Activated CD4-positive, alpha-beta T cell treated with anti-CD3 and anti-CD28 coated beads, Interleukin-2, amount 10 ng/mL, durations not matched to agents 7 days and 5 days (primary cell): ENCODE data around the gene LRRC55. TPM values are rescaled to one million over a fixed set of nuclear protein-coding genes. Genes with fewer than 3 reads are reported as not detected.

ENCODE experiments used
- CTCF ChIA-PET: fragments of 350-600 bp; sonication (Branson Sonifier 250); formaldehyde crosslinking; loops from one replicate; lab custom pipeline; 2021; ENCODE audit warnings: antibody characterized with exemption; lab: Charles Lee
- POLR2A ChIA-PET: fragments of 350-600 bp; sonication (Branson Sonifier 250); formaldehyde crosslinking; loops from one replicate; lab custom pipeline; 2021; ENCODE audit warnings: antibody characterized with exemption; lab: Charles Lee
- DNase-seq: peaks from one replicate; pipeline ENCODE4 v3.0.0-alpha.2; 2020
- H3K27ac Mint-ChIP-seq: one replicate; pipeline ENCODE4 v1.8.0; 2021; ENCODE audit warnings: mild to moderate bottlenecking, moderate library complexity, mixed read lengths
- H3K27me3 Mint-ChIP-seq: one replicate; pipeline ENCODE4 v1.8.0; 2021; ENCODE audit warnings: mixed read lengths
- H3K36me3 Mint-ChIP-seq: one replicate; pipeline ENCODE4 v1.8.0; 2021; ENCODE audit warnings: low read depth, mixed read lengths
- H3K4me1 Mint-ChIP-seq: one replicate; pipeline ENCODE4 v1.8.0; 2021; ENCODE audit warnings: mixed read lengths
- H3K4me3 Mint-ChIP-seq: one replicate; pipeline ENCODE4 v1.8.0; 2021; ENCODE audit warnings: mild to moderate bottlenecking, moderate library complexity, mixed read lengths
- H3K9me3 Mint-ChIP-seq: one replicate; pipeline ENCODE4 v1.8.0; 2021; ENCODE audit warnings: mixed read lengths
- total RNA-seq, 2 experiments: library from RNA; stranded (reverse); gene quantifications; one replicate each; pipeline ENCODE4 v1.2.3, GENCODE V29; 2021

LRRC55 gene
- total RNA-seq, 2 experiments from 2014 or later: not detected

DNA sequence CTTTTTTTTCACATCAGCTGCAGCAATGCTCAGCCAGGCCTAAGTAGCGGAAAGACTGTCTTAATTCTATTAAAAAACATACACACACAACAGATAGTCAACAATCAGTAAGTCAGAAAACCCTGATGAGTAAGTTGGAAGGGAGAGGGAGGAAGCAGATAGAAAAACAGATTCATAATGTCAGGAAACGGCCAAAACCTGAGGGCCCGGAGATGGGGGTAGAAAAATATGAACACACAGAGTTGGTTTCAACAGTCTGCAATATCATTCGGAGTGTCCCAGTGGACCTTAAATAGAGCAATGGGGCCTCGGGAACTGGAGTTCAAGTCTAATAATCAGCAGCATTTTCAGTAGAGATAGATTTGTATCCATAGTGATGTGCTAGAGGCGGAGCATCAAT, 14.8 kb downstream of the LRRC55 start:
- H3K9me3 Mint-ChIP-seq: no peaks in the 10 kb centered on the region
- peaks cover 1% of the 10 kb centered on the region for H3K27me3 Mint-ChIP-seq
- H3K4me3 Mint-ChIP-seq: no peak overlapping the region
- H3K36me3 Mint-ChIP-seq: no peaks in the 10 kb centered on the region
- ChIA-PET POLR2A (no interaction called here), CTCF (no interaction called here)
- DNase-seq: no peak
- H3K27ac Mint-ChIP-seq: no peak overlapping the region
- no peaks in the 10 kb centered on the region for H3K4me1 Mint-ChIP-seq

DNA sequence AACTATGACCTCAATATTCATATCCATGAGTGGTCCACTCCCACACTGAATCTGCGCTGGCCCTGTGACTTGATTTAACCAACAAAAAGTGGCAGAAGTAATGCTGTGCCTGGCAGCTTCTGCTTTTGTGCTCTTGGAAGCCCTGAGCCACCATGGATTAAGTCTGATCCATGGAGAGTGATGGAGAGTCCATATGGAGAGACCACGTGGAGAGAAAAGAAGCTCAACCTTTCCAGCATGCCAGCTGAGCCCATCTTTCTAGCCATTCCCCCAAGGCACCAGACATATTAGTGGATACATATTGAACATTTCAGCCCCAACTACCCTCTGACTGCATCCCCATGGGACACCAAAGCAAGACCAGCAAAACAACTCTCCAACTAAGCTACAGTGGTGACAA, 16.0 kb downstream of the LRRC55 start:
- H3K4me1 Mint-ChIP-seq: no peaks in the 10 kb centered on the region
- H3K36me3 Mint-ChIP-seq: no peaks in the 10 kb centered on the region
- CTCF ChIA-PET: no interaction called here
- H3K9me3 Mint-ChIP-seq: no peaks in the 10 kb centered on the region
- no peak overlapping the region for H3K27ac Mint-ChIP-seq
- no peak for DNase-seq
- no peak overlapping the region for H3K4me3 Mint-ChIP-seq
- H3K27me3 Mint-ChIP-seq: no peaks in the 10 kb centered on the region
- POLR2A ChIA-PET: no interaction called here

DNA sequence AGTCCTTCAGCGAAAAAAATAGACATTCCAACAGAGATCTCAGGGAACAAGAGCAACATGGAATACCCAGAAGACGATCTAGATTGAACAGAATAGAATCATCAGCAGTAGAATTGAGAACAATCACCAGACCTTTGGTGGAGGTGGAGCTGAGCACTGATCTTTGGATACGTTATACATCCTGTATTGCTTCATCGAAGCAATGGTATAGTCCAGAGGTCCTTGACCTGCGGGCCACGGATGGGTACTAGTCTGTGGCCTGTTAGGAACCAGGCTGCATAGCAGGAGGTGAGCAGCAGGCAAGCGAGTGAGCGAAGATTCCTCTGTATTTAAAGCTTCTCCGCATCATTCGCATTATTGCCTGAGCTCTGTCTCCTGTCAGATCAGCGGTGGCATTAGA, 17.6 kb downstream of the LRRC55 start:
- CTCF ChIA-PET: no interaction called here
- no peaks in the 10 kb centered on the region for H3K9me3 Mint-ChIP-seq

DNA sequence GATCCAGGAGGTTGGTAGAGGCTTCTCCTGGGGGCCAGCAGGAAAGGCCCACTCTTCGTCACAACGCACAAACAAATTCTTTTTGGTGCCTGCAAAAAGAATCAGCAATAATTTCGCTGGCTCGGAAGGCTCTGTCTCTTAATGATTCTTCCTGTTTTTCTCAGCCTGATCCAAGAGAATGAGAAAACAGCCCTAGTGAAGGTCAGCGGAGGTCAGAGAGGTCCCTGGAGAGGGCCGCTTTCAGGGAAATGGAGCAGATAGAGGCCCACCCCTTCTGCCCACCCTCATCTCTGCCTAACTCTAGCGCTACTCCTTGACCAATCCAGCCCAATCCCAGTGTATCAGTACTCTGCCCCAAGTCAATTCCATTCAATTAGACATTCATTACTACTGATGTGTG, 19.2 kb downstream of the LRRC55 start:
- Mint-ChIP-seq H3K9me3 (no peaks in the 10 kb centered on the region), H3K4me3 (no peak overlapping the region), H3K27me3 (peaks cover 2% of the 10 kb centered on the region), H3K27ac (no peak overlapping the region), H3K4me1 (no peaks in the 10 kb centered on the region), H3K36me3 (no peaks in the 10 kb centered on the region)
- DNase-seq: no peak
- ChIA-PET POLR2A (no interaction called here), CTCF (no interaction called here)

More for the DNA sequence above, 17.6 kb downstream of the LRRC55 start:
- H3K36me3 Mint-ChIP-seq: no peaks in the 10 kb centered on the region
- no peak for DNase-seq
- H3K4me1 Mint-ChIP-seq: no peaks in the 10 kb centered on the region
- no peak overlapping the region for H3K27ac Mint-ChIP-seq
- H3K27me3 Mint-ChIP-seq: peaks cover 2% of the 10 kb centered on the region
- H3K4me3 Mint-ChIP-seq: no peak overlapping the region
- POLR2A ChIA-PET: no interaction called here

DNA sequence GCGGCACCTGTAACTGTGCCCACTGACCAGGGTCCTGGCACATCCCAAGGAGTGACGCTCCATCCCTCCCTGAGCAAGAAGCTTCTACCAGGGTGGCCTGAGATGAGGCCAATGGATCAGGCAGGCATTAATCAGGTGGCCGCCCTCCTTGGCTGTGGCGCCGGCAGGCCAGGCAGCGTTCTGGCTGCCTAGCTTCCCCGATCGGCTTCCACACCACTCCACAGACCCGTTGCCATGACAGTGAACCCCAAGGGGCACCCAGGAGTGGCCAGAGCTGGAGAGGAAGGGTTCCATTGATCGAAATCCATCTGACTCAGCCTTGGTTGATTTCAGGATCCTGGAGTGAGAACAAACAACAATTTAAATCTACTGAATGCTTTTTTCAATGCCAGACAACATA, 20.5 kb downstream of the LRRC55 start:
- peaks cover 2% of the 10 kb centered on the region for H3K27me3 Mint-ChIP-seq
- H3K4me3 Mint-ChIP-seq: no peak overlapping the region
- no peaks in the 10 kb centered on the region for H3K4me1 Mint-ChIP-seq
- POLR2A ChIA-PET: no interaction called here
- no peaks in the 10 kb centered on the region for H3K36me3 Mint-ChIP-seq
- H3K27ac Mint-ChIP-seq: no peak overlapping the region
- H3K9me3 Mint-ChIP-seq: no peaks in the 10 kb centered on the region
- CTCF ChIA-PET: no interaction called here
- DNase-seq: no peak

DNA sequence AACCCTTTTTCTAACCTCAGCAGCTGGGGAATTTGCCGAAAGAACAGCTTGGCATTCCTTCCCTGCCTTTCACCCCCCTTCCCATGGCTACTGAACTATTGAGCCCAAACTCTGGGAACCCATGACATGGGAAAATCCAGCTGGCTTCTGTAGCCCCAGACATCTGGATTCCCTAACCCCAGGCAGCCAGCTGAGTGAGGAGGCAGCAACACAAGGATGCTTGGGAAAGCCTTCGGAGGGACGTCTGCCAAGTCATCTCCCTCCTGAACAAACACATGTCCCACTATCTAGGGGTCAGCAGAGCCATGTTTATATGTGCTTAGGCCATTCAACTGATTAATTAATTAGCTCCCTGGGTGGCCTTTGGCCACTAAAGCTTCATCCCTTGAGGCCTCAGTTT, 21.6 kb downstream of the LRRC55 start:
- Mint-ChIP-seq H3K27ac (no peak overlapping the region), H3K9me3 (no peaks in the 10 kb centered on the region), H3K4me1 (no peaks in the 10 kb centered on the region), H3K4me3 (no peak overlapping the region), H3K36me3 (no peaks in the 10 kb centered on the region), H3K27me3 (peaks cover 4% of the 10 kb centered on the region)
- ChIA-PET POLR2A (no interaction called here), CTCF (no interaction called here)
- no peak for DNase-seq

DNA sequence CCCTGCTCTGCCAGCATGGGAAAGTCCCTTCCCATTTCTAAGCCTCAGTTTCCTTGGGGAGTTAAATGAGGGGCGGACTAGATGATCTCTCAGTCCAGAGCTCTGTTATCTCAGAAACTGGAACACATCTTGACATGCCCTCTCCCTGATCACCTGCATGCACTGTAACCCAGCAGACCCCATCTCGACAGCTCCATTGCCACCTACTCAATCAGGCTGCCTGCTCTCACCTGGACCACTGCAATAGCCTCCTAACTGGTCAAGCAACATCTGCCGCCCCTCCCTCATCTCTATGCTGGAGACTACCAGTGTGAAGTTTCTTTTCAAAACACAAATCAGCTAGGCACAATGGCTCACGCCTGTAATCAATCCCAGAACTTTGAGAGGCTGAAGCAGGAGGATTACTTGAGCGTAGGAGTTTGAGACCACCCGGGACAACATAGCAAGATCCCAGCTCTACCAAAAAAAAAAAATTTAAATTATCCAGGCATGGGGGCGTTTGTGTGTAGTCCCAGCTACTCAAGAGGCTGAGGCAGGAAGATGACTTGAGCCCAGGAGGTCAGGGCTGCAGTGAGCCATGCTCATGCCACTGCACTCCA, 22.2 kb downstream of the LRRC55 start:
- ChIA-PET POLR2A (no interaction called here), CTCF (no interaction called here)
- H3K4me3 Mint-ChIP-seq: no peak overlapping the region
- H3K27ac Mint-ChIP-seq: no peak overlapping the region
- DNase-seq: no peak
- H3K27me3 Mint-ChIP-seq: peaks cover 4% of the 10 kb centered on the region
- no peaks in the 10 kb centered on the region for H3K4me1 Mint-ChIP-seq
- no peaks in the 10 kb centered on the region for H3K9me3 Mint-ChIP-seq
- no peaks in the 10 kb centered on the region for H3K36me3 Mint-ChIP-seq

DNA sequence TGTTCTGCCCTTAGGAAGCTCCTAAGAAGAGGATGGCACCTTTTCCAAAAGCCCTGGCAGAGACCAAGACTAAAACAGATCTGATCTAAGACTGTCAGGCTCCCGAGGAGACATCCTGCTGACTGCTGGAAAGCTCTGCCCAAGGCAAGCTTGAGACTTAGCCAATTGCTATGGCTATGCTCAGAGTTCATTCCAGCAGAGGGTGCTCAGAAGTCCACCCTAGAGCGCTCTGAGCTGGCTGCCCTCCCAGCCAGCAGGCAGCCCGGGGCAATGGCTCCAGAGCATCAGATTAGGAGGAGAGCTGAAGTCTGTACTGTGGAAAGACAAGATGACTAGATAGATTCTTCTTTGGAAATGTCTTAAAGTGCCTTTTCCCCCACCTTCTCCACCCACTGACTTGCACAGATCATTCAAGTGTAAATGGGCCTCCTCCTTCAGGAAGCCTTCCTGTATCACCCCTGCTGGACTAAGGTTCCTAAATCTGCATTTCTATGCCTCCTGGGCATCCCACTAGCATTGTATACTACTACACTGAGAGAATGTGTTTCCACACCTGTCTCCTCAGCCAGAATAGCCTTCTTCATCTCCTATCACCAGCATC, 23.4 kb downstream of the LRRC55 start:
- Mint-ChIP-seq H3K27ac (no peak overlapping the region), H3K4me1 (no peaks in the 10 kb centered on the region), H3K9me3 (no peaks in the 10 kb centered on the region), H3K36me3 (no peaks in the 10 kb centered on the region), H3K4me3 (no peak overlapping the region), H3K27me3 (peaks cover 4% of the 10 kb centered on the region)
- ChIA-PET POLR2A (no interaction called here), CTCF (interaction anchor here (1.5 kb wide), 1 partner anchor 44 kb away, joined by 7 read pairs; no protein-coding TSS in a partner anchor)
- no peak for DNase-seq

DNA sequence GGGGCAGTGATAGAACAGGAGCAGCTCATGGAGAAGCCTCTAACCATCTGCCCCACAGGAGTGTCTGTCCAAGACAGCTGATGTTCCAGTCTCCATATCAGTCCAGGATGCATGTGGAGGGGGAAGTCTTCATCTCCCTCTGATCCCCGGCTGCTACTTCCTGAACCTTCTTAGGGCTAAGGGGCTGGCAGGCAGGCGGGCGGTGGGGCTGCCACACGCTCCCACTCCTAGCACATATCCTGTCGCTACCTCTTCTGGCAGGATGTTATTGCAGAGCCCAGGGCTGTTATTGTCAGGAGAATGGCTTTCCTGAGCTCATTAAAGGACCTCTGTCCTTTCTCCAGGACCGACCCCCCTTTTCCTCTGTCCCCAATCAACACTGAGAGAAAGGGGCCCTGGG, 25.4 kb downstream of the LRRC55 start:
- Mint-ChIP-seq H3K4me3 (no peak overlapping the region), H3K9me3 (no peaks in the 10 kb centered on the region), H3K27me3 (peaks cover 4% of the 10 kb centered on the region), H3K4me1 (no peaks in the 10 kb centered on the region), H3K36me3 (no peaks in the 10 kb centered on the region), H3K27ac (no peak overlapping the region)
- POLR2A ChIA-PET: no interaction called here
- no peak for DNase-seq
- CTCF ChIA-PET: interaction anchor here (1.2 kb wide), 1 partner anchor 10 kb away, joined by 3 read pairs; no protein-coding TSS in a partner anchor

DNA sequence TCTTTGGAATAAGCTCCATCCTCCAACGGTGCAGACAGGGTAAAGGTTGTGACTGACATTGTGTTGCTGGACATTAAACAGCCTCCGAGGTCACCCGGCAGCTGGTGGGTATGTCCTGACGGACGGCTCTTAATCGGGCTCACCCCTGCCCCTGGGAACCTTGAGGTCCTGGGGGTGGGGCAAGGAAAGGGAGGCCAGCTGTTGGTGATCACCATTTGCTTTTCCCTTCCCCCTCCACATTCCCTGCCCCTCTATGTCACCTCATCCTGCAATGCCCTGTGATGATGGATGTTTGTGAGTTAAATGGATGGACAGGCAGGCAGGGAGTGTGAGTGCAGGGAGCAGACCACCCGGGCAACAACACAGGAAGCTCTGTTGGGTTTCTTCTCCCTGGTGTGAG, 29.0 kb downstream of the LRRC55 start:
- no peak for DNase-seq
- Mint-ChIP-seq H3K36me3 (no peaks in the 10 kb centered on the region), H3K27ac (no peak overlapping the region), H3K4me1 (no peaks in the 10 kb centered on the region), H3K27me3 (peaks cover 1% of the 10 kb centered on the region), H3K9me3 (no peaks in the 10 kb centered on the region), H3K4me3 (no peak overlapping the region)
- CTCF ChIA-PET: interaction anchor here (0.5 kb wide), 1 partner anchor 383 kb away, joined by 3 read pairs; no protein-coding TSS in a partner anchor
- POLR2A ChIA-PET: no interaction called here

DNA sequence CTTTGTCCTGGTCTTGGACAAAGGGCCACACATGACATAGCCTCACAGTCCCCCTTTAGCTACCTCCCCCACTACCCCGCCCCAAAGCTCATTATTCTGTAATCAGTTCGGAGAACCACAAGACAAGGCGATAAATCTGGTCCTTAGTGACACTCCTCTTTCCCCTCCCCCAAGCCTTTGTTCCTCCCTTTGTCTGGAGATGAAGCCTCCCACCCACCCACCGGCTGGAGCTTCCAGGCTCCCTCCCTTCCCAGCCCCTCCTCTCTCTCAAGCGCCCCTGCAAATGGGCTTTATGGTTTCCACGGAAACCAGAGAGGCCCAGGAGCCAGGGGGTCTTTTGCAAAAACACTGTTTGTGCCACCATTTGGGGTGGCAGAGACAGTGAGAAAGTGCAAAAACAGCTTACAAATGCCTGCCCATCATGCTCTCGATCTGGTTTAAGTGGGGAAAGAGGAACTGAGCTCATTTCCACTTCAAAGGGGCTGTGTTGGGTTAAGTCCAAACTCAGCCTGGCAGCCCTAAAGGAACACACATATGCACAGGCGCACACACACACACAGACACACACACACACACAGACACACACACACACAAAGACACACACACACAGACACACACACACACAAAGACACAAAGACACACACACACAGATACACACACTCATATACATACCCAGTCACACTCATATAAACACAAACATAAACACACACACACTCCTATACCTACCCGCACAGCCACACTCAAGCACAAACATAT, 31.8 kb downstream of the LRRC55 start:
- CTCF ChIA-PET: no interaction called here
- H3K27me3 Mint-ChIP-seq: peaks cover 4% of the 10 kb centered on the region
- H3K4me1 Mint-ChIP-seq: no peaks in the 10 kb centered on the region
- H3K27ac Mint-ChIP-seq: no peak overlapping the region
- no peak for DNase-seq
- H3K36me3 Mint-ChIP-seq: no peaks in the 10 kb centered on the region
- no peak overlapping the region for H3K4me3 Mint-ChIP-seq
- POLR2A ChIA-PET: no interaction called here
- no peaks in the 10 kb centered on the region for H3K9me3 Mint-ChIP-seq

DNA sequence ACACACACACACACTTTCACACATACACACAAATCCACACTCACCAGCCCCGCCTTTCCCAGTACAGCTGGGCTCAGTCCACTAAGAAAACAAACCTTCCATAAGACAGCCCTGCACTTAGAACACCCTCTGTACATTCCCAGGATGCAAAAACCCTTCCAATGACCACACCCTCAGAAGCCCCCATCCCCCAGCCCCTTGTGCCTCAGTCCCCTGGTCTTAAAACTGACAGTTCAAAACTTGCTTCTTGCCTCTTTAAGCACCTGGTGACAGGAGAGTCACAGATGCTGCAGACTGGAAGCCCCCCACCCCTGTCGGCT, 32.3 kb downstream of the LRRC55 start:
- H3K27ac Mint-ChIP-seq: no peak overlapping the region
- peaks cover 4% of the 10 kb centered on the region for H3K27me3 Mint-ChIP-seq
- CTCF ChIA-PET: no interaction called here
- no peak overlapping the region for H3K4me3 Mint-ChIP-seq
- H3K36me3 Mint-ChIP-seq: no peaks in the 10 kb centered on the region
- POLR2A ChIA-PET: no interaction called here
- no peaks in the 10 kb centered on the region for H3K4me1 Mint-ChIP-seq
- H3K9me3 Mint-ChIP-seq: no peaks in the 10 kb centered on the region
- DNase-seq: no peak

DNA sequence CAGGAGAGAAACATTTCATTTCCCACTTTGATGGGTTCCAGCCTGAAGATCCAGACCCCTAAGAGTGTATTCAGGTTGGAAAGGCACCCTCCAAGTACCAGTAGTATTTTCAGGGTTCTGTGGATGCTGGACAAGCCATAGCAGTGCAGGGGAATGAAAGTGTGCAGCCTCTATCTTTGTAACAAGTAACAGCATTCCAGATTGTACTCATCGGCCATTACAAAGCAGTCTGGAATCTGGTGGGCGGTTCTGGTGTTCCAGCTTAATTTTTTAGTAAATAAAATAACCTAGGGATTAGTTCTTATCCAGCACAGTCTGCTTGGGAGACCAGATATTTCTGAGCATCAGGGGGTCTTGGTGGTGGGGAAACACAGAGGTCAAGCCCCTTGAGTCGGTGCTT, 32.7 kb downstream of the LRRC55 start:
- no peaks in the 10 kb centered on the region for H3K36me3 Mint-ChIP-seq
- H3K27ac Mint-ChIP-seq: no peak overlapping the region
- ChIA-PET CTCF (no interaction called here), POLR2A (no interaction called here)
- no peak overlapping the region for H3K4me3 Mint-ChIP-seq
- no peaks in the 10 kb centered on the region for H3K4me1 Mint-ChIP-seq
- no peak for DNase-seq
- H3K9me3 Mint-ChIP-seq: no peaks in the 10 kb centered on the region
- peaks cover 4% of the 10 kb centered on the region for H3K27me3 Mint-ChIP-seq
